HG03175 (cell line): Measurements from ENCODE around the gene KCNMA1.
"Not testable (repeated sequence)": the region's sequence is repeated elsewhere in the genome, so short reads cannot be mapped to it uniquely, and the experiment has no call there.

ENCODE experiments used
- ATAC-seq: cut with Tn5 transposase; IDR thresholded peaks from one replicate; pipeline ENCODE4 v1.9.1; 2021; ENCODE audit warnings: mild to moderate bottlenecking, moderate library complexity; ENCODE audit not compliant: unreplicated experiment

KCNMA1 gene

DNA sequence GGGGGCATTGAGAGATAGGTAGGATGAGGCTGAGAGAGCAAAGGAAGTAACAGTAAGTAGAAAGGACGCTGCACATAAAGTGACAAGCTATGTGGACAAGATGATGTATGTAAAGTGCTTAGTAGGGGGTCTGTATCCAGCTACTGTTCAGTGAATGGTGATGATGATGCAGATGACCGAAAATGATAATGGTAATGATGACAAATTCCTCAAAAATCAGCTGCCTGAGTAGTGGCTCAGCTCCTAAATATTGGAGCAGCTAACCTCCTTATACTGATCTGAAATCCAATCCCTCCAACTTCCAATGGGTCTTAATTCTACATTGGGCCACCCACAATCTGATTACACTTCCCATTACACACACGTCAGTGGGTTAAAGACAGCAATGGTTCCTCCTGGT, 27.1 kb upstream of the KCNMA1 start:
- ATAC-seq = no peak

- no peak for ATAC-seq
Measured at GRCh38 chr10:77664008-77664407, 26.4 kb upstream of the KCNMA1 start.

DNA sequence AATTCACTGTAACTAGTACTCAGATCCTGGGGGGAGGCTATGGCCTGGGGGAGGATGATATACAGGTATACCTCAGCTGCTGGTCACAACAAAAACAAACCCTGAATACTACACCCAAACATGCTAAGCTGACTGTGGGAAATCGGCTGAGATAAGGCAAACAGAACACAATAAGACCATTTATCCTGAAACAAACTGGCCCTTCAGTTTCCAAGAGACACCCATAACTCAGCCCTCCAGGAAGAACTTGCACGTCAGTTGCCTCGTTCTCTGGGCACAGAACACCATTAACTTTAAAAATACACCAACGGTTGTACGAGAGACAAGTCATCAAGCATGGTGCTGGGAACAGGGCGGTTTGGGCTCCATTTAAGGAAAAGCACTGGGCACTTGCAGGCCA, 24.1 kb upstream of the KCNMA1 start:
- ATAC-seq = no peak

GRCh38 chr10:77661100-77661499, 23.5 kb upstream of the KCNMA1 start:
- ATAC-seq = no peak

DNA sequence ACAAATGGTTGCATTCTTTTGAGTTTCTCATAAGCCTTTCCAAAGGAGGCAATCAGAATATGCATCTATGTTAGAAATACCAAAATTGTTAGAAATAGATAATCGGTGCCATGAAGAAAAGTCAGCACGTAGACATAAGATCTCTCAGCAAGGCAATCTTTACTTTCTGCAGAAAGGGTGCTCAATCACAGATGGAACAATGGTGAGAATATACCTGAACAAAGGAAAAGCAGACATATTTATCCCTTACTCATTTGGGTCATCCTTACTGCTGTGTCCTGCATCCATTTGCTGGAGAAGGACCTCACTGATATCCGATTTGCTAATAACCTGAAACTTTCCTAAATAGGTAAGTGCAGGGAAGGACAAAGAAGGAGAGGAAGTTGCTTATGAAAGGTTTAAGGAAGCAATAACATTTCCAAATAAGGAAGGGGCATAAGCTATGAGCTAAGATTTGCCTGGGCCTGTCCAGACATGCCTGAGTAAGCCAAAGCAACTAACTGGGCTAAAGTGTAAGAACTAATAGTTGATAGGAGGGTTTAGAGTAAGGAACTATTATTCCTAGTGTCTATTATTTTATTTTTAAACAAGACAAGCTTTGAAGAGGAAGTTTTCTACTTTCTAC, 21.6 kb upstream of the KCNMA1 start:
- not testable (repeated sequence) for ATAC-seq

DNA sequence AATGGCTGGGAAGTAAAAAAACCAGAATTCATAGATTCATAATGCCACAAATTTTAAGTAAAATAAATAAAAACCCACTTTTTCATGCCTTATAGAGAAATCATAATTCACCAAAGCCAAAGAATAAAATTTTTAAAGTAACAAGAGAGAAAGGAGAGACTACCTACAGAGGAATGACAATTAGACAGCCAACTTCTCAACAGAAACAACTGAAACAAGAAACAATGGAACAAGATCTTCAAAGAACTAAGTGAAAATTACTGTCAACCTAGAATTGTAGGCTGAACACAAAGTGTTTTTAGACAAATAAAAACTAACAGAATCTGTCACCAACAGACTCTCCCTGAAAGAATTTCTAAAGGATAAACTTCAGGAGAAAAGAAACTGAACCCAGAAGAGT, 15.6 kb upstream of the KCNMA1 start:
- ATAC-seq = no peak

DNA sequence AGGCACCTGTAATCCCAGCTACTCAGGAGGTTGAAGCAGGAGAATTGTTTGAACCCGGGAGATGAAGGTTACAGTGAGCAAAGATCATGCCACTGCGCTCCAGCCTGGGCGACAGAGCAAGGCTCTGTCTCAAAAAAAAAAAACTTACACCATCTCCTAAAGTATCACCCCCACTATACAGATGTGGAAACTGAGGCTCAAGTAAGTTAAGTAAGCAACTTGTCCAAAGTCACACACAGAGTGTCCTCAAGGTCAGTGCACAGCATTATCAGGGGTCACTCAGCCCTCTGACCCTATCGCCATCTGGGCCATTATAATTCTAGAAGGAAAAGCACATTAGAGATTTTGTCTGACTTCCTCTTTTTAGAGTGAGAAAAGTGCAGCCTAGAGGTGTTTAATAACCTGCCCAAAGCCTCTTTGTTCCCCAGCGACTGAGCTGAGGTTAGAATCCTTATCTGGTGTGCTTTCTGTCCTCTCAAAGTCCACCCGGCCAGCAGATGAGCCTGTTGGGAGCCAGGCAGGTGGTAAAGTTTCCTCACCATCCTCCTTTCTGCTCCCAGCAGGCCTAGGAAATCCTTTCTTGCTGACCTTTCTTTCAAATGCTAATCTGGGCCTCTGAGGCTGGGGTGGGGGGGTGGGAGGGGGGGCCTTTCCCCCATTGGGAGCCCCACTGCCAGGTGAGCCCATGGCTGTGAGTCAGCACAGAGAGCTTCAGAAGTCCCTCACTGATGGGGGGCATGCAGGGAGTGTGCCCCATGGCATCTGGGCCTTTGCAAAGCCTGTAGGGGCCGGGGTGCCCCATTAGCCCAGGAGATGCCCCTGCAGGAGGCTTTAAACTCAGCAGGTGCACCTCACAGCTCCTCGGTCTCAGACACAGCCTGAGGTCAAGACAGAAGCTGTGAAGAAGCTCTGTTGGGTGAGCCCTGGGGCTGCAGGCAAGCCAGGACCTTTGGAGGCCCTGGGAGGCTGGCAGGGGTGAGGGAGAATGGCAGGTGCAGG, 12.0 kb upstream of the KCNMA1 start:
- ATAC-seq = peak; percentile 86

DNA sequence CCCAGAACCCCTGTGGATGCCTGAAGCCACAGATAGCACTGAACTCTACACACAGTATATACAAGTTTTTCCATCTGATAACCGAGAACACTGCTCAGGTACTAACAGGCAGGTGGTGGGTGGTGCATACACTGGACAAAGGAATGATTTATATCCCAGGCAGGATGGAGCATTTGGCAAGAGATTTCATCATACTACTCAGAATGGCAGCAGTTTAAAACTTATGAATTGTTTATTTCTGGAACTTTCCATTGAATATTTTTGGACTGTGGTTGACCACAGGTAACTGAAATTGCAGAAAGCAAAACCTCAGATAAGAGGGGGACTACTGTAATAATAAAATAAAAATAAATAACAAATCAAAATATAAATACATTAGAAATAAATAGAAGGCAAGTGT, 10.9 kb upstream of the KCNMA1 start:
- ATAC-seq = no peak

GRCh38 chr10:77647543-77648293, 10.1 kb upstream of the KCNMA1 start:
- ATAC-seq = no peak

GRCh38 chr10:77644557-77645243, 7.1 kb upstream of the KCNMA1 start:
- no peak for ATAC-seq

DNA sequence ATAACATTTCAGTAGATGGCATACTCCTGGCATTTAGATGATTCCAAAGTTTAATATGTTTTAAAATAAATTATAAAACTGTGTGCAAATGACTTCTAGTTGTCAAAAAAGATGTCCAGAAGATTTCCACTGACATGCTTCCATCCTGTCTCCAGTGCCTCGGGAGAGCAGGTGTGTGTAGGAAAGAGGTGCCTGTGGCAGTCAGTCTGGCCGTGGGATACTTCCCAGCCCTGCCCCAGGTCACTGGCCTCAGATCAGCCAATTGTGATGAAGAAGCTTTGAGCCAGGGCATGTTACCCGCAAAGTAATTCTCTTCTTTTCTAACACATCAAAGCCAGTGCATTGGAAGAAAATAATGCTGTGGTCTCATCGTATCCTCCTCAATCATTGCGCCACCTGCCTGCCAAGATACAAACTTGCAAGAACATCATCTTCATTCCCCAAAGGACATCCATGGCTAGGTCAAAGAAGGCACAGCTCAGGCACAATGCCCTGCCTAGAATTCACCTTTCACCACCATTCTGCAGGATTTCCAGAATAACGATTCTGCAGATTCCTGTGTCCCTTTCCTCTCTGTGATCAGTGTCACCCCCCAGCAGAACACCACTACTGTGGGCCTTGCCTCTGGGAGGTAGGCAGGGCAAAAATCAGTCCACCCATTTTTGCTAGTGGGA, 6.3 kb upstream of the KCNMA1 start:
- ATAC-seq = no peak

GRCh38 chr10:77641788-77642397, 4.3 kb upstream of the KCNMA1 start:
- peak; percentile 39 for ATAC-seq

DNA sequence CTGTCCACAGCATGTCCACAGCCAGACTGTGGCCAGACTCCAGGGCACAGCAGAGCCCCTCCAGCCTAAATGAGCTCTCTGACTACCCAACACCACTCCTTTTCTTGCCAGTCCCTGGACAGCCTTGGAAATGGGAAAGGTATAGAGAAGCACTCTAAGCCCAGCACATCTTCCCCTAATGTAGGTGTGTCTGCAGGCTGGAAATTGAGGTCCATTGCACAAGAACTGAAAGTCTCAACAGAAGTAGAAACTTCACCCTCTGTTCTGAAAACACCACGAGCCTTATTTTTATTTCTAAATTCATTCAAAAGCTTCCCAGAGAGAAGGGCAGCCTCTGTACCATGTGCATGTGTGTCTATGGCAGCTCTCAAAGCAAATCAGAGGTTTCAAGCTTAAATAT, 3.7 kb upstream of the KCNMA1 start:
- no peak for ATAC-seq

GRCh38 chr10:77640167-77640566, 2.6 kb upstream of the KCNMA1 start:
- no peak for ATAC-seq

DNA sequence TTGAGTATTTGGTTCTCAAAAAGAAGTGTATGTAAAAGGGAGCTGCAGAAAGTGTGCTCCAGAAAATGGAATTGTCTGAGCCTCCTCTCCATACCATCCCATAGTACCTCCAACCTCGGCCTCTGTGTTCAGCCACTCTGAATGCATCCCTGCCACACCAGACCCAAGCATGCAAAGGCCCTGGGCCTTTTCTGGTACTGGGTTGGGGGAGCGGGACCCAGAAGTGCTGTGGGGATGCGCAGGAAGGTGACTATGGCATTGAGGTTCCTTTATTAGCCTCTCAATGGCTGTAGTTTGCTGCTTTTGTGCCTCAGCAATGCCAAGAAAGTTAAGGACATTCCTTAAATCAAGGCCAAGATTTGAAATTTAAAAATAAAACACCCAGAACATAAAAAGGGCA, 2.1 kb upstream of the KCNMA1 start:
- ATAC-seq = no peak

- no peak for ATAC-seq
Measured at GRCh38 chr10:77638321-77639101, 903 bp upstream of the KCNMA1 start.

GRCh38 chr10:77636967-77637531, 559 bp downstream of the KCNMA1 start:
- ATAC-seq = no peak

DNA sequence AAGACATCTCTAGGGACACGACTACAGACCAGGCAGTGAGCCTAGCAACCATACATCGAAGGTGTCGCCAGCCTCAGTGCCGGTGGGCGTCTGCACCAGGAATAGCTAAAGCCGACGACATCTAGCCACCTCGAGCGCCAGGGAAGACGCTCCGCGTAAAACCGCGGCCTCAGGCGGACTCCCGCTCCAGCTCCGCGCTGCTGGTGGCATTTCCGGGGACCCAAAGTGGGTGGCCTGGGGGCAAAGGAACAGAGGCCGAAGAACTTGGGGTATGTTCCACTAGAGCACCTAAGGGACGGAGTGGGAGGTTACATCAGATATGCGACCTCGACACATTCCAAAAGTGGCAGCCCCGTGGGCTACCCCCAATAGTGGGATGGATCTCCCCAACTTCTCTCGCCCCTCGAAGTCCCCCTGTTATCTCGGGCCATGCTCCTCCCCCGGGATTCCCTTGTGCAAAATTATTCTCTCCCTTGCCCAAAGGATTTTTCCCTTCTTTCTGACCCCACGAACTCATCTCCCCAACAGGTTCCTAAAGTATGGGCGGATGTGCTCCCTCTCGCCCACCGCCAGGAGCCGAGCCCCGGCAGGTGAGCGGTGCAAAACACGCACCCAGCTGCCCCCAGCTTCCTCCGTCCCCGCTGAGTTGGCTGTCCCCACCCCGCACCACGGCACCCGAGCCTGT, 1.2 kb downstream of the KCNMA1 start:
- no peak for ATAC-seq
